ENCODE data around the gene EFS.

EFS gene

GRCh38 chr14:23345987-23346692 is 18.8 kb downstream of the EFS start:
- no peak for TF ChIP-seq CTCF (IDR thresholded peaks at IDR 0.05)

- TF ChIP-seq CTCF (IDR thresholded peaks at IDR 0.05) = no peak
Measured at GRCh38 chr14:23344481-23344880, 20.5 kb downstream of the EFS start.

GRCh38 chr14:23339506-23340268 is 25.3 kb downstream of the EFS start:
- no peak for TF ChIP-seq CTCF (IDR thresholded peaks at IDR 0.05)

- TF ChIP-seq CTCF (IDR thresholded peaks at IDR 0.05) = no peak
Measured at GRCh38 chr14:23335623-23336022, 29.3 kb downstream of the EFS start.

- peak; percentile 89 for TF ChIP-seq CTCF (IDR thresholded peaks at IDR 0.05)
Measured at GRCh38 chr14:23327947-23328744, 36.8 kb downstream of the EFS start.

- no peak for TF ChIP-seq CTCF (IDR thresholded peaks at IDR 0.05)
Measured at GRCh38 chr14:23326491-23327332, 38.3 kb downstream of the EFS start.

GRCh38 chr14:23324993-23325392 is 40.0 kb downstream of the EFS start:
- TF ChIP-seq CTCF (IDR thresholded peaks at IDR 0.05) = no peak
